GM21360 (cell line): ENCODE results near the gene OR51V1.
"Not testable (repeated sequence)": the region's sequence is repeated elsewhere in the genome, so short reads cannot be mapped to it uniquely, and the experiment has no call there.

ENCODE experiments used
- ATAC-seq: cut with Tn5 transposase; IDR thresholded peaks from one replicate; pipeline ENCODE4 v1.9.1; 2021; ENCODE audit warnings: mild to moderate bottlenecking, moderate library complexity; ENCODE audit not compliant: unreplicated experiment

The OR51V1 gene

GRCh38 chr11:5174934-5175333, 25.5 kb downstream of the OR51V1 start:
- no peak for ATAC-seq

- ATAC-seq, result no peak
Measured at GRCh38 chr11:5171856-5172255, 28.6 kb downstream of the OR51V1 start.

GRCh38 chr11:5165898-5166297, 34.6 kb downstream of the OR51V1 start:
- not testable (repeated sequence) for ATAC-seq

- ATAC-seq, result not testable (repeated sequence)
Measured at GRCh38 chr11:5164807-5165206, 35.7 kb downstream of the OR51V1 start.

GRCh38 chr11:5161045-5161444, 39.4 kb downstream of the OR51V1 start:
- not testable (repeated sequence) for ATAC-seq

GRCh38 chr11:5160217-5160616, 40.3 kb downstream of the OR51V1 start:
- ATAC-seq, result not testable (repeated sequence)

- no peak for ATAC-seq
Measured at GRCh38 chr11:5159806-5160205, 40.7 kb downstream of the OR51V1 start.

GRCh38 chr11:5154657-5155056, 45.8 kb downstream of the OR51V1 start, which contains the start of gene OR52A1:
TSS of gene OR52A1 (minus strand) at chr11:5154757. CDS start at chr11:5152369, 2,388 bp downstream.
- ATAC-seq, result no peak

- no peak for ATAC-seq
Measured at GRCh38 chr11:5153574-5154431, 46.7 kb downstream of the OR51V1 start.

- ATAC-seq, result no peak
Measured at GRCh38 chr11:5151713-5152153, 48.7 kb downstream of the OR51V1 start.
